ENCODE results near the gene EIF4G3.

DNA sequence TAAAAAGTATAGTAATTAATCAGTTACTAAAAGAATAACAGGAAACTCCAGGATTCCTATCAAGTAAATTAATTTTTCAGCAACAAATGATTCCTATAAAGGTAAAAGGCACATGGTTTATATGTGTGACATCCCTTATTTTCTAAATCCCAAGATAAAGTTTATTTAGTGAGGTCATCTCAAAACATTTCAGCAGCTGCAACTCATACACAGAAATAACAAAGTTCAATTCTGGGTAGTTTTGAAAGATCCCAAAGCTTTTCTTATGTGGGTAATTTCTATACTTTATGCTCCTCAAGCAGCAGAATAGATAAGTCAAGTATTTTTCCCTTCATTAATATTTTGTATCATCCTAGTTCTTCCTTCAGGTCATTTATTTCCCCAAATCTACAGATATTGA lies 117.7 kb downstream of the EIF4G3 start:
- TF ChIP-seq, protein P1, sequence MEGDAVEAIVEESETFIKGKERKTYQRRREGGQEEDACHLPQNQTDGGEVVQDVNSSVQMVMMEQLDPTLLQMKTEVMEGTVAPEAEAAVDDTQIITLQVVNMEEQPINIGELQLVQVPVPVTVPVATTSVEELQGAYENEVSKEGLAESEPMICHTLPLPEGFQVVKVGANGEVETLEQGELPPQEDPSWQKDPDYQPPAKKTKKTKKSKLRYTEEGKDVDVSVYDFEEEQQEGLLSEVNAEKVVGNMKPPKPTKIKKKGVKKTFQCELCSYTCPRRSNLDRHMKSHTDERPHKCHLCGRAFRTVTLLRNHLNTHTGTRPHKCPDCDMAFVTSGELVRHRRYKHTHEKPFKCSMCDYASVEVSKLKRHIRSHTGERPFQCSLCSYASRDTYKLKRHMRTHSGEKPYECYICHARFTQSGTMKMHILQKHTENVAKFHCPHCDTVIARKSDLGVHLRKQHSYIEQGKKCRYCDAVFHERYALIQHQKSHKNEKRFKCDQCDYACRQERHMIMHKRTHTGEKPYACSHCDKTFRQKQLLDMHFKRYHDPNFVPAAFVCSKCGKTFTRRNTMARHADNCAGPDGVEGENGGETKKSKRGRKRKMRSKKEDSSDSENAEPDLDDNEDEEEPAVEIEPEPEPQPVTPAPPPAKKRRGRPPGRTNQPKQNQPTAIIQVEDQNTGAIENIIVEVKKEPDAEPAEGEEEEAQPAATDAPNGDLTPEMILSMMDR (IDR thresholded peaks at IDR 0.05), result no peak
- TF ChIP-seq EZH2 (IDR thresholded peaks at IDR 0.05; ENCODE audit: borderline replicate concordance, insufficient read depth, low read depth, low read length, poor library complexity, severe bottlenecking), result no peak
